ENCODE results near the gene NAB1.

GRCh38 chr2:190607657-190608357 is 41.1 kb upstream of the NAB1 start:
- TF ChIP-seq, protein P1, sequence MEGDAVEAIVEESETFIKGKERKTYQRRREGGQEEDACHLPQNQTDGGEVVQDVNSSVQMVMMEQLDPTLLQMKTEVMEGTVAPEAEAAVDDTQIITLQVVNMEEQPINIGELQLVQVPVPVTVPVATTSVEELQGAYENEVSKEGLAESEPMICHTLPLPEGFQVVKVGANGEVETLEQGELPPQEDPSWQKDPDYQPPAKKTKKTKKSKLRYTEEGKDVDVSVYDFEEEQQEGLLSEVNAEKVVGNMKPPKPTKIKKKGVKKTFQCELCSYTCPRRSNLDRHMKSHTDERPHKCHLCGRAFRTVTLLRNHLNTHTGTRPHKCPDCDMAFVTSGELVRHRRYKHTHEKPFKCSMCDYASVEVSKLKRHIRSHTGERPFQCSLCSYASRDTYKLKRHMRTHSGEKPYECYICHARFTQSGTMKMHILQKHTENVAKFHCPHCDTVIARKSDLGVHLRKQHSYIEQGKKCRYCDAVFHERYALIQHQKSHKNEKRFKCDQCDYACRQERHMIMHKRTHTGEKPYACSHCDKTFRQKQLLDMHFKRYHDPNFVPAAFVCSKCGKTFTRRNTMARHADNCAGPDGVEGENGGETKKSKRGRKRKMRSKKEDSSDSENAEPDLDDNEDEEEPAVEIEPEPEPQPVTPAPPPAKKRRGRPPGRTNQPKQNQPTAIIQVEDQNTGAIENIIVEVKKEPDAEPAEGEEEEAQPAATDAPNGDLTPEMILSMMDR (conservative IDR thresholded peaks at IDR 0.05; ENCODE audit: low read depth, low read length) = no peak
- TF ChIP-seq EZH2 (IDR thresholded peaks at IDR 0.05; ENCODE audit: borderline replicate concordance, low read depth, low read length, poor library complexity, severe bottlenecking) = no peak
